CD4-positive, alpha-beta T cell treated with Interferon gamma for 1 hour (primary cell): ENCODE results near the gene EXOC6B.

Source experiments
- DNase-seq: peaks from one replicate; pipeline ENCODE4 v3.0.0-alpha.2; 2020

The EXOC6B gene

GRCh38 chr2:72141881-72142451 is 683.9 kb downstream of the EXOC6B start:
- DNase-seq = no peak

- DNase-seq = no peak
Observed at GRCh38 chr2:72141032-72141645, 684.7 kb downstream of the EXOC6B start.

GRCh38 chr2:72140621-72140960 is 685.2 kb downstream of the EXOC6B start:
- no peak for DNase-seq

GRCh38 chr2:72139874-72140620 is 685.8 kb downstream of the EXOC6B start:
- DNase-seq = no peak

GRCh38 chr2:72139471-72139873 is 686.4 kb downstream of the EXOC6B start:
- DNase-seq = no peak

- DNase-seq = no peak
Observed at GRCh38 chr2:72138921-72139381, 686.9 kb downstream of the EXOC6B start.

- no peak for DNase-seq
Observed at GRCh38 chr2:72138011-72138881, 687.6 kb downstream of the EXOC6B start.

GRCh38 chr2:72137498-72138010 is 688.3 kb downstream of the EXOC6B start:
- no peak for DNase-seq

- no peak for DNase-seq
Observed at GRCh38 chr2:72136933-72137497, 688.8 kb downstream of the EXOC6B start.

- DNase-seq = no peak
Observed at GRCh38 chr2:72136331-72136730, 689.5 kb downstream of the EXOC6B start.

GRCh38 chr2:72135921-72136320 is 689.9 kb downstream of the EXOC6B start:
- no peak for DNase-seq

- no peak for DNase-seq
Observed at GRCh38 chr2:72134997-72135800, 690.6 kb downstream of the EXOC6B start.

GRCh38 chr2:72134408-72134996 is 691.3 kb downstream of the EXOC6B start:
- no peak for DNase-seq

GRCh38 chr2:72133721-72134407 is 692.0 kb downstream of the EXOC6B start:
- no peak for DNase-seq

- no peak for DNase-seq
Observed at GRCh38 chr2:72132981-72133720, 692.7 kb downstream of the EXOC6B start.

GRCh38 chr2:72131916-72132841 is 693.7 kb downstream of the EXOC6B start:
- no peak for DNase-seq

- no peak for DNase-seq
Observed at GRCh38 chr2:72131371-72131891, 694.4 kb downstream of the EXOC6B start.

GRCh38 chr2:72130659-72131360 is 695.0 kb downstream of the EXOC6B start:
- no peak for DNase-seq
